ENCODE results near the gene PARN.
"Not testable (repeated sequence)": the region's sequence is repeated elsewhere in the genome, so short reads cannot be mapped to it uniquely, and the experiment has no call there.

Gene PARN

GRCh38 chr16:14405611-14406537 is 224.2 kb downstream of the PARN start:
- Histone ChIP-seq H3K4me1 (ENCODE audit: control insufficient read depth, insufficient read depth, low read length) (no peaks in the 10 kb centered on the region), H3K27ac (ENCODE audit: extremely low read depth, low read depth, low read length) (no peak overlapping the region), H3K4me3 (ENCODE audit: low read depth, low read length) (no peak overlapping the region), H3K9me3 (ENCODE audit: control insufficient read depth, insufficient read depth, low read depth, low read length) (no peaks in the 10 kb centered on the region), H3K36me3 (ENCODE audit: control insufficient read depth in 2 of 2, insufficient read depth in 1 of 2, low read length in 2 of 2) (no peaks in the 10 kb centered on the region)
- ChIA-PET CTCF (no interaction called here), POLR2A (no interaction called here)
- TF ChIP-seq ZNF16 (tag by site-specific recombination; IDR thresholded peaks at IDR 0.05; ENCODE audit: low read depth): no peak
- no peak for TF ChIP-seq ZNF513 (tag by site-specific recombination; IDR thresholded peaks at IDR 0.05)

GRCh38 chr16:14403001-14403389 is 227.1 kb downstream of the PARN start:
- CTCF ChIA-PET; POLR2A ChIA-PET; H3K9me3 ChIP-seq (ENCODE audit: control insufficient read depth, insufficient read depth, low read depth, low read length); H3K4me1 ChIP-seq (ENCODE audit: control insufficient read depth, insufficient read depth, low read length); H3K27ac ChIP-seq (ENCODE audit: extremely low read depth, low read depth, low read length); H3K4me3 ChIP-seq (ENCODE audit: low read depth, low read length); H3K36me3 ChIP-seq (ENCODE audit: control insufficient read depth in 2 of 2, insufficient read depth in 1 of 2, low read length in 2 of 2): not testable (repeated sequence)

GRCh38 chr16:14402114-14403000 is 227.7 kb downstream of the PARN start:
- POLR2A ChIA-PET; H3K36me3 ChIP-seq (ENCODE audit: control insufficient read depth in 2 of 2, insufficient read depth in 1 of 2, low read length in 2 of 2); H3K4me3 ChIP-seq (ENCODE audit: low read depth, low read length); H3K9me3 ChIP-seq (ENCODE audit: control insufficient read depth, insufficient read depth, low read depth, low read length); H3K4me1 ChIP-seq (ENCODE audit: control insufficient read depth, insufficient read depth, low read length); CTCF ChIA-PET; H3K27ac ChIP-seq (ENCODE audit: extremely low read depth, low read depth, low read length): not testable (repeated sequence)

- POLR2A ChIA-PET; H3K9me3 ChIP-seq (ENCODE audit: control insufficient read depth, insufficient read depth, low read depth, low read length); H3K4me1 ChIP-seq (ENCODE audit: control insufficient read depth, insufficient read depth, low read length); H3K36me3 ChIP-seq (ENCODE audit: control insufficient read depth in 2 of 2, insufficient read depth in 1 of 2, low read length in 2 of 2); H3K4me3 ChIP-seq (ENCODE audit: low read depth, low read length); H3K27ac ChIP-seq (ENCODE audit: extremely low read depth, low read depth, low read length): not testable (repeated sequence)
- TF ChIP-seq SP2 (tag by site-specific recombination; IDR thresholded peaks at IDR 0.05): 0 out of 2 replicates have a peak, but pooled peaks have one; percentile 8
- CTCF ChIA-PET: interaction anchor here (0.6 kb wide), 1 partner anchor 8 kb away, joined by 3 read pairs; no protein-coding TSS in a partner anchor
Measured at GRCh38 chr16:14401711-14402061, 228.4 kb downstream of the PARN start.

- POLR2A ChIA-PET; H3K4me3 ChIP-seq (ENCODE audit: low read depth, low read length); H3K27ac ChIP-seq (ENCODE audit: extremely low read depth, low read depth, low read length); H3K4me1 ChIP-seq (ENCODE audit: control insufficient read depth, insufficient read depth, low read length); H3K36me3 ChIP-seq (ENCODE audit: control insufficient read depth in 2 of 2, insufficient read depth in 1 of 2, low read length in 2 of 2); H3K9me3 ChIP-seq (ENCODE audit: control insufficient read depth, insufficient read depth, low read depth, low read length): not testable (repeated sequence)
- CTCF ChIA-PET: interaction anchor here (0.6 kb wide), 1 partner anchor 9 kb away, joined by 3 read pairs; no protein-coding TSS in a partner anchor
Measured at GRCh38 chr16:14400978-14401710, 228.9 kb downstream of the PARN start.

GRCh38 chr16:14400285-14400977 is 229.6 kb downstream of the PARN start:
- H3K9me3 ChIP-seq (ENCODE audit: control insufficient read depth, insufficient read depth, low read depth, low read length): no peaks in the 10 kb centered on the region
- POLR2A ChIA-PET: no interaction called here
- TF ChIP-seq ZNF768 (tag by site-specific recombination; IDR thresholded peaks at IDR 0.05) (0 out of 2 replicates have a peak, but pooled peaks have one; percentile 38), YY2 (tag by site-specific recombination; IDR thresholded peaks at IDR 0.05) (no peak)
- no peak overlapping the region for H3K4me3 ChIP-seq (ENCODE audit: low read depth, low read length)
- CTCF ChIA-PET: no interaction called here
- no peaks in the 10 kb centered on the region for H3K36me3 ChIP-seq (ENCODE audit: control insufficient read depth in 2 of 2, insufficient read depth in 1 of 2, low read length in 2 of 2)
- 0 out of 2 replicates have a peak, but pooled peaks cover 4% of the 10 kb centered on the region for H3K4me1 ChIP-seq (ENCODE audit: control insufficient read depth, insufficient read depth, low read length)
- H3K27ac ChIP-seq (ENCODE audit: extremely low read depth, low read depth, low read length): no peak overlapping the region

Measured in HEK293 (cell line).